Amniotic stem cell (primary cell): ENCODE measurements around the gene SPTLC3.
"Not testable (repeated sequence)": the region's sequence is repeated elsewhere in the genome, so short reads cannot be mapped to it uniquely, and the experiment has no call there.

ENCODE experiments used
- DNase-seq: peaks from one replicate; lab custom pipeline; 2025; lab: John Stamatoyannopoulos, UW

SPTLC3 gene

GRCh38 chr20:13008761-13009681 lies at the start of gene SPTLC3:
Gene SPTLC3 (plus strand): TSS chr20:13008972. CDS start chr20:13009268, 296 bp downstream.
- DNase-seq = no peak

GRCh38 chr20:12961725-12962124 lies 47.0 kb upstream of the SPTLC3 start:
- no peak for DNase-seq

- no peak for DNase-seq
Observed at GRCh38 chr20:12962895-12963294, 45.9 kb upstream of the SPTLC3 start.

GRCh38 chr20:12963416-12963815 lies 45.4 kb upstream of the SPTLC3 start:
- DNase-seq = no peak

GRCh38 chr20:12965212-12965869 lies 43.4 kb upstream of the SPTLC3 start:
- no peak for DNase-seq

- no peak for DNase-seq
Observed at GRCh38 chr20:12965870-12966251, 42.9 kb upstream of the SPTLC3 start.

GRCh38 chr20:12966468-12967085 lies 42.2 kb upstream of the SPTLC3 start:
- no peak for DNase-seq

GRCh38 chr20:12967932-12968331 lies 40.8 kb upstream of the SPTLC3 start:
- no peak for DNase-seq

GRCh38 chr20:12968472-12968871 lies 40.3 kb upstream of the SPTLC3 start:
- no peak for DNase-seq

- DNase-seq = no peak
Observed at GRCh38 chr20:12969071-12969669, 39.6 kb upstream of the SPTLC3 start.

GRCh38 chr20:12970372-12970821 lies 38.4 kb upstream of the SPTLC3 start:
- DNase-seq = no peak

GRCh38 chr20:12975833-12976608 lies 32.8 kb upstream of the SPTLC3 start:
- DNase-seq = no peak

- no peak for DNase-seq
Observed at GRCh38 chr20:12976720-12977309, 32.0 kb upstream of the SPTLC3 start.

- no peak for DNase-seq
Observed at GRCh38 chr20:12977328-12978125, 31.2 kb upstream of the SPTLC3 start.

- DNase-seq = no peak
Observed at GRCh38 chr20:12978126-12978394, 30.7 kb upstream of the SPTLC3 start.

GRCh38 chr20:12978613-12979495 lies 29.9 kb upstream of the SPTLC3 start:
- no peak for DNase-seq

GRCh38 chr20:12979713-12980112 lies 29.1 kb upstream of the SPTLC3 start:
- not testable (repeated sequence) for DNase-seq

- DNase-seq = no peak
Observed at GRCh38 chr20:12982098-12982497, 26.7 kb upstream of the SPTLC3 start.

- DNase-seq = no peak
Observed at GRCh38 chr20:12984069-12984765, 24.6 kb upstream of the SPTLC3 start.
